HEK293 (cell line): ENCODE data around the gene DACT1.

Source experiments
- CTCF ChIA-PET: fragments of 350-600 bp; formaldehyde crosslinking; extraction: SDS; loops from one replicate; lab custom pipeline; 2021; ENCODE audit warnings: antibody characterized with exemption; lab: Yijun Ruan, JAX
- POLR2A ChIA-PET: fragments of 300-600 bp; formaldehyde crosslinking; extraction: SDS; loops from one replicate; lab custom pipeline; 2020; ENCODE audit warnings: antibody characterized with exemption, inconsistent platforms; lab: Yijun Ruan, JAX
- H3K27ac ChIP-seq: fragments of 200-500 bp; sonication (Bioruptor generic); 2 replicates; pipeline ENCODE4 v1.5.1; 2014; ENCODE audit warnings: low read depth, low read length, control low read depth, inconsistent platforms; ENCODE audit errors: extremely low read depth
- H3K36me3 ChIP-seq, 2 experiments: fragments of 200-500 bp in 1 of 2; sonication (Bioruptor generic) in 1 of 2; 1 replicate in 1 of 2; 2 replicates in 1 of 2; pipeline ENCODE4 v1.5.1; 2014 to 2017; ENCODE audit warnings: inconsistent platforms in 2 of 2, low read length in 2 of 2; ENCODE audit not compliant: control insufficient read depth in 2 of 2, insufficient read depth in 1 of 2
- H3K4me1 ChIP-seq: fragments of 200-500 bp; sonication (Bioruptor generic); 2 replicates; pipeline ENCODE4 v1.5.1; 2014; ENCODE audit warnings: mild to moderate bottlenecking, low read length, inconsistent platforms; ENCODE audit not compliant: control insufficient read depth, insufficient read depth
- H3K4me3 ChIP-seq: 2 replicates; pipeline ENCODE4 v1.5.1; 2011; ENCODE audit warnings: low read depth, mild to moderate bottlenecking, control low read depth, low read length, moderate library complexity
- H3K9me3 ChIP-seq: fragments of 200-500 bp; sonication (Bioruptor generic); 2 replicates; pipeline ENCODE4 v1.5.1; 2014; ENCODE audit warnings: low read depth, low read length, inconsistent platforms; ENCODE audit not compliant: control insufficient read depth, insufficient read depth
- EGR2 ChIP-seq: fragments of 450-650 bp; formaldehyde crosslinking; IDR thresholded peaks from 2 replicates; pipeline ENCODE4 v1.5.1; 2016; ENCODE audit warnings: low read depth, missing biosample characterization, missing genetic modification characterization
- KLF8 ChIP-seq: fragments of 450-650 bp; formaldehyde crosslinking; IDR thresholded peaks from 2 replicates; pipeline ENCODE4 v1.5.1; 2016; ENCODE audit warnings: missing biosample characterization, missing genetic modification characterization
- YY1 ChIP-seq: fragments of 450-650 bp; formaldehyde crosslinking; IDR thresholded peaks from 2 replicates; pipeline ENCODE4 v1.5.1; 2018; ENCODE audit warnings: missing biosample characterization, missing genetic modification characterization
- ZBTB48 ChIP-seq: fragments of 450-650 bp; formaldehyde crosslinking; IDR thresholded peaks from 2 replicates; pipeline ENCODE4 v1.5.1; 2016; ENCODE audit warnings: missing biosample characterization, missing genetic modification characterization
- ZBTB8A ChIP-seq: fragments of 450-650 bp; formaldehyde crosslinking; IDR thresholded peaks from 2 replicates; pipeline ENCODE4 v1.5.1; 2016; ENCODE audit warnings: missing biosample characterization, missing genetic modification characterization
- ZNF121 ChIP-seq: fragments of 450-650 bp; formaldehyde crosslinking; IDR thresholded peaks from 2 replicates; pipeline ENCODE4 v1.5.1; 2016; ENCODE audit warnings: missing biosample characterization, missing genetic modification characterization
- ZNF140 ChIP-seq: fragments of 450-650 bp; formaldehyde crosslinking; IDR thresholded peaks from 2 replicates; pipeline ENCODE4 v1.5.1; 2016; ENCODE audit warnings: missing biosample characterization, missing genetic modification characterization
- ZNF2 ChIP-seq: fragments of 450-650 bp; formaldehyde crosslinking; IDR thresholded peaks from 2 replicates; pipeline ENCODE4 v1.5.1; 2016; ENCODE audit warnings: missing biosample characterization, missing genetic modification characterization
- ZNF202 ChIP-seq: fragments of 450-650 bp; formaldehyde crosslinking; IDR thresholded peaks from 2 replicates; pipeline ENCODE4 v1.5.1; 2016; ENCODE audit warnings: missing biosample characterization, missing genetic modification characterization, borderline replicate concordance
- ZNF37A ChIP-seq: fragments of 450-650 bp; IDR thresholded peaks from 2 replicates; pipeline ENCODE4 v1.5.1; 2018; ENCODE audit warnings: missing biosample characterization, missing genetic modification characterization
- ZNF394 ChIP-seq: fragments of 450-650 bp; formaldehyde crosslinking; IDR thresholded peaks from 2 replicates; pipeline ENCODE4 v1.5.1; 2016; ENCODE audit warnings: missing biosample characterization, missing genetic modification characterization, mild to moderate bottlenecking, moderate library complexity, borderline replicate concordance
- ZNF404 ChIP-seq: fragments of 450-650 bp; formaldehyde crosslinking; IDR thresholded peaks from 2 replicates; pipeline ENCODE4 v1.5.1; 2017; ENCODE audit warnings: missing biosample characterization, missing genetic modification characterization
- ZNF426 ChIP-seq: fragments of 450-650 bp; formaldehyde crosslinking; IDR thresholded peaks from 2 replicates; pipeline ENCODE4 v1.5.1; 2017; ENCODE audit warnings: missing biosample characterization, missing genetic modification characterization, mild to moderate bottlenecking, inconsistent platforms, moderate library complexity
- ZNF514 ChIP-seq: fragments of 450-650 bp; formaldehyde crosslinking; IDR thresholded peaks from 2 replicates; pipeline ENCODE4 v1.5.1; 2016; ENCODE audit warnings: missing biosample characterization, missing genetic modification characterization
- ZNF518A ChIP-seq: fragments of 450-650 bp; formaldehyde crosslinking; conservative IDR thresholded peaks from 2 replicates; pipeline ENCODE4 v1.5.1; 2016; ENCODE audit warnings: low read depth, missing biosample characterization, missing genetic modification characterization
- ZNF560 ChIP-seq: fragments of 450-650 bp; formaldehyde crosslinking; IDR thresholded peaks from 2 replicates; pipeline ENCODE4 v1.5.1; 2017; ENCODE audit warnings: missing biosample characterization, missing genetic modification characterization, borderline replicate concordance
- ZNF621 ChIP-seq: fragments of 450-650 bp; formaldehyde crosslinking; IDR thresholded peaks from 2 replicates; pipeline ENCODE4 v1.5.1; 2017; ENCODE audit warnings: missing biosample characterization, missing genetic modification characterization
- ZNF654 ChIP-seq: fragments of 450-650 bp; formaldehyde crosslinking; IDR thresholded peaks from 2 replicates; pipeline ENCODE4 v1.5.1; 2016; ENCODE audit warnings: low read depth, missing biosample characterization, missing genetic modification characterization
- ZNF664 ChIP-seq: fragments of 450-650 bp; formaldehyde crosslinking; IDR thresholded peaks from 2 replicates; pipeline ENCODE4 v1.5.1; 2016; ENCODE audit warnings: missing biosample characterization, missing genetic modification characterization
- ZNF747 ChIP-seq: fragments of 450-650 bp; formaldehyde crosslinking; IDR thresholded peaks from 2 replicates; pipeline ENCODE4 v1.5.1; 2016; ENCODE audit warnings: missing biosample characterization, missing genetic modification characterization
- ZNF768 ChIP-seq: fragments of 450-650 bp; formaldehyde crosslinking; IDR thresholded peaks from 2 replicates; pipeline ENCODE4 v1.5.1; 2018; ENCODE audit warnings: missing biosample characterization, mild to moderate bottlenecking, missing genetic modification characterization
- ZNF792 ChIP-seq: fragments of 450-650 bp; formaldehyde crosslinking; IDR thresholded peaks from 2 replicates; pipeline ENCODE4 v1.5.1; 2016; ENCODE audit warnings: missing biosample characterization, missing genetic modification characterization
- ZSCAN30 ChIP-seq: fragments of 450-650 bp; IDR thresholded peaks from 2 replicates; pipeline ENCODE4 v1.5.1; 2018; ENCODE audit warnings: missing biosample characterization, mild to moderate bottlenecking, missing genetic modification characterization, moderate library complexity
- TF ChIP-seq, protein P1 (sequence below): fragments of 450-650 bp; formaldehyde crosslinking; conservative IDR thresholded peaks from 2 replicates; pipeline ENCODE4 v1.5.1; 2016; ENCODE audit warnings: low read depth, missing biosample characterization, missing genetic modification characterization
- TF ChIP-seq, protein P2 (sequence below): fragments of 450-650 bp; IDR thresholded peaks from 2 replicates; pipeline ENCODE4 v1.5.1; 2018; ENCODE audit warnings: missing biosample characterization, missing genetic modification characterization

Gene DACT1

DNA sequence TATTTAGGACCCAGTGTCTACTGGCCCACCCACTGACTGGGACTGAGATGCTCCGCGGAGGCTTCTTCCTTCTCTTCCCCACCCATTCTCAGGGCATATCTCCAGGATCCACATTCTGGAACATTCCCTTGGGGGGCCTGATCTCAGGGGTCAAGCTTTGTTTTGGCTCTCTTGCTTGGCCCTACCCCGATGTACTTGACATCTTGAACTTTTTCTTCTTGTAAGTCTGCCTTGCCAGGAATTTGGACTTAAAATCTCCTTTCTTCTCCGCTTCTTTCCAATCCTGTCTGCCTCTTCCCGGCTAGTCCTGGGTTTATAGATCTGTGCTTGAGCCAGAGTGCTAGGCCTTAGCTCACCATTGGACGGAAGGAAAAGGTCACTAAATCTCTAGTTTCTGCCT is 22.1 kb downstream of the DACT1 start:
- TF ChIP-seq ZNF768 (tag by site-specific recombination): no peak
- TF ChIP-seq EGR2 (tag by site-specific recombination): no peak
- TF ChIP-seq ZNF747 (tag by site-specific recombination): no peak
- TF ChIP-seq ZNF121: no peak
- Histone ChIP-seq H3K9me3 (no peaks in the 10 kb centered on the region), H3K4me1 (peaks cover 11% of the 10 kb centered on the region), H3K27ac (no peak overlapping the region), H3K36me3 (no peaks in the 10 kb centered on the region; a peak in 1 of 3 replicates), H3K4me3 (no peak overlapping the region)
- ChIA-PET POLR2A (no interaction called here), CTCF (no interaction called here)

- no peaks in the 10 kb centered on the region for H3K9me3 ChIP-seq
- H3K36me3 ChIP-seq: no peaks in the 10 kb centered on the region
- H3K4me3 ChIP-seq: no peak overlapping the region
- H3K4me1 ChIP-seq: peaks cover 11% of the 10 kb centered on the region
- CTCF ChIA-PET: no interaction called here
- POLR2A ChIA-PET: no interaction called here
- no peak overlapping the region for H3K27ac ChIP-seq
- TF ChIP-seq, protein P1, sequence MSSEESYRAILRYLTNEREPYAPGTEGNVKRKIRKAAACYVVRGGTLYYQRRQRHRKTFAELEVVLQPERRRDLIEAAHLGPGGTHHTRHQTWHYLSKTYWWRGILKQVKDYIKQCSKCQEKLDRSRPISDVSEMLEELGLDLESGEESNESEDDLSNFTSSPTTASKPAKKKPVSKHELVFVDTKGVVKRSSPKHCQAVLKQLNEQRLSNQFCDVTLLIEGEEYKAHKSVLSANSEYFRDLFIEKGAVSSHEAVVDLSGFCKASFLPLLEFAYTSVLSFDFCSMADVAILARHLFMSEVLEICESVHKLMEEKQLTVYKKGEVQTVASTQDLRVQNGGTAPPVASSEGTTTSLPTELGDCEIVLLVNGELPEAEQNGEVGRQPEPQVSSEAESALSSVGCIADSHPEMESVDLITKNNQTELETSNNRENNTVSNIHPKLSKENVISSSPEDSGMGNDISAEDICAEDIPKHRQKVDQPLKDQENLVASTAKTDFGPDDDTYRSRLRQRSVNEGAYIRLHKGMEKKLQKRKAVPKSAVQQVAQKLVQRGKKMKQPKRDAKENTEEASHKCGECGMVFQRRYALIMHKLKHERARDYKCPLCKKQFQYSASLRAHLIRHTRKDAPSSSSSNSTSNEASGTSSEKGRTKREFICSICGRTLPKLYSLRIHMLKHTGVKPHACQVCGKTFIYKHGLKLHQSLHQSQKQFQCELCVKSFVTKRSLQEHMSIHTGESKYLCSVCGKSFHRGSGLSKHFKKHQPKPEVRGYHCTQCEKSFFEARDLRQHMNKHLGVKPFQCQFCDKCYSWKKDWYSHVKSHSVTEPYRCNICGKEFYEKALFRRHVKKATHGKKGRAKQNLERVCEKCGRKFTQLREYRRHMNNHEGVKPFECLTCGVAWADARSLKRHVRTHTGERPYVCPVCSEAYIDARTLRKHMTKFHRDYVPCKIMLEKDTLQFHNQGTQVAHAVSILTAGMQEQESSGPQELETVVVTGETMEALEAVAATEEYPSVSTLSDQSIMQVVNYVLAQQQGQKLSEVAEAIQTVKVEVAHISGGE (tag by site-specific recombination): peak; percentile 48; the same call in 1 of the 2 replicates
- TF ChIP-seq ZNF2 (no peak), ZNF654 (tag by site-specific recombination) (peak; percentile 23; the same call in 1 of the 2 replicates), ZBTB8A (peak; percentile 39; the same call in 1 of the 2 replicates), KLF8 (tag by site-specific recombination) (no peak), YY1 (no peak), ZNF664 (tag by site-specific recombination) (0 out of 2 replicates have a peak, but pooled peaks have one; percentile 11), ZSCAN30 (tag by site-specific recombination) (no peak), ZNF37A (tag by site-specific recombination) (no peak), ZNF792 (tag by site-specific recombination) (no peak), ZNF514 (tag by site-specific recombination) (0 out of 2 replicates have a peak, but pooled peaks have one; percentile 19), ZNF621 (no peak), ZNF426 (peak; percentile 48), ZNF404 (tag by site-specific recombination) (no peak), ZNF394 (tag by site-specific recombination) (peak; percentile 75; the same call in 1 of the 2 replicates), ZBTB48 (no peak), ZNF518A (peak; percentile 70), ZNF202 (tag by site-specific recombination) (0 out of 2 replicates have a peak, but pooled peaks have one; percentile 52), ZNF140 (tag by site-specific recombination) (peak; percentile 35; the same call in 1 of the 2 replicates), ZNF560 (tag by site-specific recombination) (0 out of 2 replicates have a peak, but pooled peaks have one; percentile 13)
- TF ChIP-seq, protein P2, sequence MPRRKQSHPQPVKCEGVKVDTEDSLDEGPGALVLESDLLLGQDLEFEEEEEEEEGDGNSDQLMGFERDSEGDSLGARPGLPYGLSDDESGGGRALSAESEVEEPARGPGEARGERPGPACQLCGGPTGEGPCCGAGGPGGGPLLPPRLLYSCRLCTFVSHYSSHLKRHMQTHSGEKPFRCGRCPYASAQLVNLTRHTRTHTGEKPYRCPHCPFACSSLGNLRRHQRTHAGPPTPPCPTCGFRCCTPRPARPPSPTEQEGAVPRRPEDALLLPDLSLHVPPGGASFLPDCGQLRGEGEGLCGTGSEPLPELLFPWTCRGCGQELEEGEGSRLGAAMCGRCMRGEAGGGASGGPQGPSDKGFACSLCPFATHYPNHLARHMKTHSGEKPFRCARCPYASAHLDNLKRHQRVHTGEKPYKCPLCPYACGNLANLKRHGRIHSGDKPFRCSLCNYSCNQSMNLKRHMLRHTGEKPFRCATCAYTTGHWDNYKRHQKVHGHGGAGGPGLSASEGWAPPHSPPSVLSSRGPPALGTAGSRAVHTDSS (tag by site-specific recombination): no peak
Observed at GRCh38 chr14:58660407-58660806, 22.6 kb downstream of the DACT1 start.
